A673 (cell line): ENCODE data around the gene TBX4. TPM values are rescaled to one million over a fixed set of nuclear protein-coding genes. Genes with fewer than 3 reads are reported as not detected.

Experiments
- BruUV-seq: library from RNA; stranded (reverse); fragments of 400-500 nt; replicated peaks from 2 replicates; lab custom pipeline; 2021; lab: Mats Ljungman, UMichigan
- CTCF ChIA-PET: fragments of 300-600 bp; sonication (Branson Sonifier 250); formaldehyde crosslinking; loops from one replicate; lab custom pipeline; 2022; ENCODE audit warnings: antibody characterized with exemption; lab: Charles Lee
- POLR2A ChIA-PET: fragments of 300-600 bp; sonication (Branson Sonifier 250); formaldehyde crosslinking; loops from one replicate; lab custom pipeline; 2022; ENCODE audit warnings: antibody characterized with exemption; ENCODE audit not compliant: low non-redundant PET; lab: Charles Lee
- DNase-seq: peaks from one replicate; pipeline ENCODE4 v3.0.0-alpha.2; 2015; ENCODE audit warnings: low spot score
- H3K27ac ChIP-seq: fragments of 200-600 bp; sonication (generic); 2 replicates; pipeline ENCODE4 v1.5.1; 2016; ENCODE audit warnings: mixed run types, low read depth, mild to moderate bottlenecking, mixed read lengths, antibody characterized with exemption, low read length; ENCODE audit not compliant: poor library complexity, severe bottlenecking
- H3K27me3 ChIP-seq: fragments of 200-600 bp; sonication (generic); replicated peaks from 2 replicates; pipeline ENCODE4 v1.6.1; 2017; ENCODE audit warnings: mixed run types, low read depth, mild to moderate bottlenecking, mixed read lengths, antibody characterized with exemption, low read length; ENCODE audit not compliant: insufficient read depth, poor library complexity
- H3K36me3 ChIP-seq: fragments of 200-600 bp; sonication (generic); 2 replicates; pipeline ENCODE4 v1.6.1; 2016; ENCODE audit warnings: mixed run types, mild to moderate bottlenecking, mixed read lengths, antibody characterized with exemption, low read length; ENCODE audit not compliant: insufficient read depth, poor library complexity, severe bottlenecking
- H3K4me1 ChIP-seq: fragments of 200-600 bp; sonication (generic); 2 replicates; pipeline ENCODE4 v1.6.1; 2017; ENCODE audit warnings: mixed run types, mild to moderate bottlenecking, mixed read lengths, antibody characterized with exemption, low read length; ENCODE audit not compliant: insufficient read depth, poor library complexity, severe bottlenecking
- H3K4me3 ChIP-seq: fragments of 200-600 bp; sonication (generic); 2 replicates; pipeline ENCODE4 v1.5.1; 2016; ENCODE audit warnings: low read depth, mixed run types, mild to moderate bottlenecking, mixed read lengths, low read length; ENCODE audit not compliant: poor library complexity, severe bottlenecking
- H3K9me3 ChIP-seq: fragments of 200-600 bp; sonication (generic); 2 replicates; pipeline ENCODE4 v1.6.1; 2016; ENCODE audit warnings: mixed run types, low read depth, mild to moderate bottlenecking, mixed read lengths, antibody characterized with exemption, low read length; ENCODE audit not compliant: poor library complexity, severe bottlenecking
- EZH2 ChIP-seq: fragments of 200-600 bp; sonication (generic); IDR thresholded peaks from 2 replicates; pipeline ENCODE4 v1.6.1; 2017; ENCODE audit warnings: borderline replicate concordance, low read depth, mild to moderate bottlenecking, mixed read lengths, antibody characterized with exemption, low read length; ENCODE audit not compliant: poor library complexity, severe bottlenecking
- intact Hi-C: fragments of 100-400 bp; cut with micrococcal nuclease; formaldehyde crosslinking; loops from one replicate; pipeline ENCODE4 v1.10.0; 2022; ENCODE audit not compliant: unreplicated experiment
- total RNA-seq: library from RNA; stranded (reverse); gene quantifications from 2 replicates; pipeline ENCODE4 v1.2.3, GENCODE V29; 2021
- TF ChIP-seq, protein P1 (sequence below): fragments of 300-800, 200-600 bp; sonication (generic); conservative IDR thresholded peaks from 2 replicates; pipeline ENCODE4 v1.5.1; 2017; ENCODE audit warnings: low read depth, mild to moderate bottlenecking, antibody characterized with exemption, low read length, moderate library complexity, mixed read lengths

Gene TBX4
- total RNA-seq, 1 experiment from 2014 or later, result not detected

DNA sequence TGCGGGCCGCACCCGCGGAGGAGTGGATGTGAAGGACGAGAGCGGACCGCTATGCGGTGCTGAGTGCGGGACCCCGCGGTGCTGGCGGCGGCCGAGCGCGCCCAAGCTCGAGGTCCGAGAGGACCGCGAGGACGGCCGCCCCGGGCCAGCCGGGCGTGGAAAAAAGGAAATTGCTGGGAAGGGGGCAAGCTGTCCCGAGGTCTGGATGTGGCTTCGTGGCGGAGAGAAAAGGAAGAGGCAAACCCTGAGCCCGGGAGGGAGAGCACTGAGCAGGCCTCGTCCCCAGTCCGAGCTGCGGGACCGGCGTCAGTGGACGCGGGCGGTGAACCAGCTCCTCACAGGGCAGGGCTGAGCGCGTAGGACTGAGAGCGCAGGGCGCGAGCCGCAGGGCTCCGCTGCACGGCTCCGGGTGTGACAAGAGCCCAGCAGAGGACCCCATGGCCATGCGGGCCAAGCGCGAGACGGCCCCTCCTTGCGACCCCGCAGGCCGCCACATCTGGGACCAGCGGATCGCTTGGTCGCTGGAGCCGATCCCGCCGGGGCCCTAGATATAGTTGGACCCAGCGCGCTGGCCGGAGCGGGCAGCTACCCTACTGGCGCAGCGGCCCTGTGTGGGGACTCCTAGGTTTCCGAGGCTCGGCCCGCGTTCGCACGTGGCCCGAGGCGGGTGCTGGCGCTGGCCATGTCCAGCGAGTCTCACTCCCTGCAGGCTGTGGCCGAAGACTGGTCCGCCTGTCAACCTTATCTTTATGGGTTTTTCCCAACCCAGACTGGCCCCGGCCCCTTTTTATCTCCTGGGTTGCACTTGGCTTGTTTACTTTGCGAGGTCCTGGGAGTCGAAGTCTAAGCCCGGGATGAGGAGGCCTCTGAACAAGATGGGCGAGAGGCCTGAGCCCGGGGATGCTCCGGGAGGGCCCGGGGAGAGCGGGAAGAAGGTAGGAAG lies 2.4 kb downstream of the TBX4 start:
- no peak for DNase-seq
- BruUV-seq, result no TSS peak
- Histone ChIP-seq H3K4me3 (no peak overlapping the region), H3K27me3 (peaks cover 8% of the 10 kb centered on the region), H3K9me3 (no peaks in the 10 kb centered on the region), H3K36me3 (no peaks in the 10 kb centered on the region), H3K27ac (no peak overlapping the region), H3K4me1 (no peaks in the 10 kb centered on the region)
- ChIA-PET POLR2A (no interaction called here), CTCF (no interaction called here)
- TF ChIP-seq, protein P1, sequence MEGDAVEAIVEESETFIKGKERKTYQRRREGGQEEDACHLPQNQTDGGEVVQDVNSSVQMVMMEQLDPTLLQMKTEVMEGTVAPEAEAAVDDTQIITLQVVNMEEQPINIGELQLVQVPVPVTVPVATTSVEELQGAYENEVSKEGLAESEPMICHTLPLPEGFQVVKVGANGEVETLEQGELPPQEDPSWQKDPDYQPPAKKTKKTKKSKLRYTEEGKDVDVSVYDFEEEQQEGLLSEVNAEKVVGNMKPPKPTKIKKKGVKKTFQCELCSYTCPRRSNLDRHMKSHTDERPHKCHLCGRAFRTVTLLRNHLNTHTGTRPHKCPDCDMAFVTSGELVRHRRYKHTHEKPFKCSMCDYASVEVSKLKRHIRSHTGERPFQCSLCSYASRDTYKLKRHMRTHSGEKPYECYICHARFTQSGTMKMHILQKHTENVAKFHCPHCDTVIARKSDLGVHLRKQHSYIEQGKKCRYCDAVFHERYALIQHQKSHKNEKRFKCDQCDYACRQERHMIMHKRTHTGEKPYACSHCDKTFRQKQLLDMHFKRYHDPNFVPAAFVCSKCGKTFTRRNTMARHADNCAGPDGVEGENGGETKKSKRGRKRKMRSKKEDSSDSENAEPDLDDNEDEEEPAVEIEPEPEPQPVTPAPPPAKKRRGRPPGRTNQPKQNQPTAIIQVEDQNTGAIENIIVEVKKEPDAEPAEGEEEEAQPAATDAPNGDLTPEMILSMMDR, result no peak
- TF ChIP-seq EZH2, result no peak
- intact Hi-C loops, result no loop called here

DNA sequence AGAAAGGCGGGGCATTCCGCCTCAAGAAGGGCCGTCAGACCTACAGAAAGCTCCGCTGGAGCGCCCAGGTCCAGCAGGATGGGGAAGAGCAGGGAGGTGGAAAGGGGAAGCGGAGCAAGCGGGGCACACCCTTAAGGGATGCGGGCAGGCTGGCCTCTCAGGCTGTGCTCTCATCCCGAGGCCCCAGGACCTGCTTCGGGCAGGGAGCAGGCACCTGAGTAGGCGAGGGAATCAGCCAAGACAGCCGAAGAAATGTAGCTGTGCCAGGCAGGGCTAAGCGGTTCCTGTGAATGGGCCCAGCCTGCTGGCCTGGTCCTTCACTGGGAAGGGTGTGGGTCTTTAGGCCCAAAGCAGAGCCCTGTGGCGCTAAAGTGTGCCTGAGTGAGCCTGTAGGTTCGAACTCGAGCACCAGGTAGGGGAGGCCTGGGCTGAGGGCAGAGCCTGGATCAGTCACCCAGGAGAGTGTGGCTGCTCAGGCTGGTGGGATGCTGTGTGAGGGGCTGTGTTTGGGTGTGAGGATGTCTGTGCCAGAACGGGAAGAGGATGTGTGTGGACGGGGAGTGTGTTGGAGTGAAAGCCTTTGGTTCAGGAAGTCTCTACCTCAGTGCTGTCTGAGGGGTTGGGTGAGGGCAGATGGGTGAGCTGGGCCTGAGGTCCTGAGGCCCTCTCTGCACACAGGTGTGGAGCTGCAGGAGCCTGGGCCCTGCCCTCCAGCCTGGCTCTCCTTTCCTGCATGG lies 3.3 kb downstream of the TBX4 start:
- DNase-seq, result no peak
- intact Hi-C loops, result no loop called here
- ChIA-PET POLR2A (no interaction called here), CTCF (no interaction called here)
- Histone ChIP-seq H3K27ac (no peak overlapping the region), H3K4me3 (no peak overlapping the region), H3K9me3 (no peaks in the 10 kb centered on the region), H3K4me1 (no peaks in the 10 kb centered on the region), H3K36me3 (no peaks in the 10 kb centered on the region), H3K27me3 (peaks cover 8% of the 10 kb centered on the region)
- TF ChIP-seq EZH2, result no peak
- TF ChIP-seq, protein P1, result no peak
- no TSS peak for BruUV-seq

DNA sequence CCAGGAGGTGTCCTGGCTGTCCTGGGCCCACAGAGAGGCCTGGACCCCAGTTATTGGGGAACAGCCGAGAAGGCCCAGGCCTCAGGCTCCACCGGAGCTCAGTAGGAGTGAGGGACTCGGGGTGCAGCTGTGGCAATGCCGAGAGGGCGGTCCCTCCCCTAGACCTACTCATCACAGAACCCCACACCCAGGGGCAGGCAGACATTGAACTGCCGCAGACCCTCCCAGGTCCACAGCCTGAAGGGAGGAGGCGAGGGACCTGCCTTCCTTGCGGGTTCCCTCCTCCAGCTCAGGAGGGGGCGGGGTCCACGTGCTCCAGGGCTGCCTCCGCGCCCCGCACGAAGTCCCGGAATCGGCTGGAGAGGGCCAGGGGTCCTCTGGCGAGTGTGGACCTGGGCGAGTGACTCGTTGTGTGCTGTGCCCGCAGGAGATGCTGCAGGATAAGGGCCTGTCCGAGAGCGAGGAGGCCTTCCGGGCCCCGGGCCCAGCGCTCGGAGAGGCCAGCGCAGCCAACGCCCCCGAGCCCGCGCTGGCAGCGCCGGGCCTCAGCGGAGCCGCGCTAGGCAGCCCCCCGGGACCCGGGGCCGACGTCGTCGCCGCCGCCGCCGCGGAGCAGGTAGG lies 3.9 kb downstream of the TBX4 start:
- Histone ChIP-seq H3K27ac (no peak overlapping the region), H3K4me1 (no peaks in the 10 kb centered on the region), H3K9me3 (no peaks in the 10 kb centered on the region), H3K4me3 (no peak overlapping the region), H3K27me3 (peaks cover 15% of the 10 kb centered on the region), H3K36me3 (no peaks in the 10 kb centered on the region)
- TF ChIP-seq EZH2, result no peak
- TF ChIP-seq, protein P1, result no peak
- no peak for DNase-seq
- POLR2A ChIA-PET, result no interaction called here
- CTCF ChIA-PET, result no interaction called here
- BruUV-seq, result no TSS peak
- intact Hi-C loops, result no loop called here
